DMS 273 (cell line): ENCODE results near the gene NRP1.

Source experiments
- DNase-seq: peaks from one replicate; lab custom pipeline; 2025; ENCODE audit not compliant: unreplicated experiment; lab: John Stamatoyannopoulos, UW

The NRP1 gene

DNA sequence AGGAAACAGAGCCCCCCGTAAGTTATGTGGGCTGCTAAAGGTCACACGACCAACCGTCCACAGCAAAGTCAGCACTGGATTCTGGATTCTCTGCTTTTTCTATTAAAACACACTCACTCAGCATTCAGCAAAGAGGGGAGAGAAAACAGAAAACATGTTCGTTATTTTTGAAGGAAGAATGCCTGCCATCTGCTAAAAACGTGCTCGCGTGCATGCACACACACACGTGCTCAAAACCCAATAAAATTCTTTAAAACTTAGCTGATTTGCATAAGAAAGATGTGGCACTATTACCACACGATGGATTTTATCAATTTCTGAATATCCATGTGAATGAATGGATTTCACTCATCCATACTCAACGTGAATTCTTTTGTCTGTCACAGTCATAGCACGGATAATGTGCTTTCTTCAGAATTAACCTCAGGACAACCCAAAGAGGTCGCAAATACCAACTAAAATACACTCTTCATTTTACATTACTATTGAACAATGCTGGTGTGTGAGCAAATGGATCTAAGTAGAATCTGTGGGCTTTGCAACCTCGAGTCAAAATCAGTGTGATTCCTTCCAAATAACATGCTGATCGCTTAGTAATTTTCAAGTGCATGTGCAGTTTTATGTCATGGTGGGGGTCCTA, 40.8 kb downstream of the NRP1 start:
- DNase-seq: no peak

DNA sequence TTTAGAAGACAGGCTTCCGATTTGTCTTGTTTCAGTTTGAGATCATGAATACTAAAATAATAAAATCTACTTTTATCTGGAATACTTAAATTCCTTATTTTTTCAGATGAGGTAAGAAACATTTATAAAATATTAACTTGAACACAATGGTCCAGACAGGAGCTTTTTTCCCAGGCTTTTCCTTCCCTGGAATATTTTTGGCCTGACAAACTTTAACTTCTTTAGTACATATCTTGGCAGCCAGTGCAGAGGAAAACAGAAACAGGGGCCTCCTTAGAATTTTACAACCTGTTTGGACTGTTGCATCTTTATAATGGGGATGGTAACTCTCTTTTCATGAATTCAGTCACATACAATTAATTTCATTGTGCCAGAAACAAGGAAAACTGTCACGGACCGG, 41.4 kb downstream of the NRP1 start:
- DNase-seq: no peak

GRCh38 chr10:33291053-33291592, 43.3 kb downstream of the NRP1 start:
- DNase-seq: no peak

DNA sequence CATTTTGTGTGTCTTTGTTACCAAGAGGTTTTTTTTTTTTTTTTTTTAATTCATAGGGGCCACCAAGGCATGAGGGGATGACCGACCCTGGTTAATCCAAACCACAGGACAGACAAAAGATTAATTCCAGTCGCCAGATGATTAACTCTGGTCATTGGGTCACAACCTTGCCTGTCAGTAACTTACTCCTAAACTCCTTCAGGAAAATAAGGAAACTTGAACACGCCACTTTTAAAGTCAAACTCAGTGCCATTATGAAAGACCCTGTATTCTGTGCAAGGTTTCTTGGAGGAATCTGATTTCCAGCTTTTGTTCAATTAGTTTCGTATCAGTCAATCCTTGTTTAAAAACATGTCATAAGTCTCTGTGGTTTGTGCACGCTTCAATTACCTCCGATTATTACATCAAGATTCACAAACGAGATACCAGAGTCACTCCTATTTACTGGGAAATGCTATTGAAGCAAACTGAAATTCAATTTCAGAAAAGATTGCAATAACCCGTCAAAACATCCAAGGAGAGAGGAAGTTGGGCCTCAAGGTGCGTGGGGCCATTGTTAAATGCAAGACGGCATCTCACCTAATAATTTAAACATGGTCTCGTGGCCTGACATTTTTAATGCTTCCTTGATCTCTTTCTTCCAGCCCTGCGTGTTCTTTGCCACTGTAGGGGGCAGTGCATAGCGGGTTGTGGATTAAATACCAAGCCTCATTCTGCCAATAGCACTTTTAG, 44.0 kb downstream of the NRP1 start:
- no peak for DNase-seq

DNA sequence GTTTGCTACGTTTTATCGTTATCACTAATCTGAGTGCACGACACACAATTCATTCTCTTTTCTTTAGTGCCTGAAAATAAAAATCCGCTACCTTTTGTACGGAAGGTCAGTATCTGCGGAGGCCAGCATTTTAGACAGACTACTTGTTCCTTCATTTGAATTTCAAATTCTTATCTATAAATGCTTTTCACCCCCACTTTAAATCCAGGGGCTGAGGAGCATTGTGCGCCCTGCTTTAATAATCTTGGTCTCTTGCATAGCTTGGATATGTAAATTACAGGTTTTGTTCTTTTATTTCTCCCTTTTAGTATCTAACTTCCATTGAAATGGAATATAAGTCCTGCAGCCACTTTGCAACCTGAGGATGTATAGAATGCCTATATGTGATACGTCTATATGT, 44.7 kb downstream of the NRP1 start:
- no peak for DNase-seq

DNA sequence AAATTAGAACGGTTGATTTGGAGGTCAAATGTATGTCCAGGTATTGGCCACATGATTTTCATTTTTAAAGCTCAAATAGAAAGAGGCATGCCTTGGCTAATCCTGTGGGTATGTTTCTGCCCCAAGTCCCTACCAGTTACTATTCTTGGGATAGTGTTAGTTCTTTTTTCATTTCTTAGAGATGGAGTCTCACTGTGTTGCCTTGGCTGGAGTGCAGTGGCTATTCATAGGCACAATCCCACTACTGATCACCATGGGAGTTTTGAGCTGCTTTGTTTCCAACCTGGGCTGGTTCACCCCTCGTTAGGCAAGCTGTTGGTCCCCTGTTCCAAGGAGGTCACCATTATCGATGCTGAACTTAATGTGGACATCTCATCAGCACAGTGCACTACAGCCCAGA, 46.3 kb downstream of the NRP1 start:
- no peak for DNase-seq

GRCh38 chr10:33287112-33287511, 47.4 kb downstream of the NRP1 start:
- no peak for DNase-seq

DNA sequence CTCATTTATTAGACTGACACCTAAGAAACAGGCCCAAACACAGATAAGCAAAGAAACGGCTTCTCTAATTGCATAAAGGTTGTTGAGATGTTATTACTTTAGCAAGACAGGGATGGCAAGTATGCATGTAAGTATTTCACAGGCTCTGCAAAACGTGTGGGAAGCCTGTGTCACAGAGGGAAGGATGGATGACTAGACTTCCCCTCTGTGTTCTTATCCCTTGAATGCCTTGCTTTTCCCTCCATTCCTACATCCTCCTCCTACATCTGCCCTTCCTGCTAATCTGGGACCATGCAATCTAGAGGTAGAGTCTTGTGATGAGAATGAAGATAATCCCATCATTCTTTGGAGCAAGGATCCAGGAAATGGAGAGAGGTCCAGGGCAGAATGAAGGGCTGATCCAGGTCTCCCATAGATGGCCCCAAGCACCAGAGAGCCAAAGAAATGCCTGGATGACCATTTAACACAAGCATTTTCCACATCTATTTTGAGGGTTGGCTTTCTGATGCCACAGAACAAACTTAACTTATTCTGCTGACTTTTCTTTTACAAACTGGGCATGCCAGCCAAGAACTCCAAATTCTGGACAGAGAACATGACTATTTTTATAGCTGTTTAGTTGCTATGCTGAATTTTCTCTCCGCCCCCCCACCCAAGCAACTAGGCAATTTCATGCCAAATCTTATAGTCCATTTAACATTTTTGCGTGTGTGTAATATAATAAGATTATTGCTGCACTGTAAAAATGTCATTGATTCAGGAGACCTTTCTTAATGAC, 48.1 kb downstream of the NRP1 start:
- no peak for DNase-seq

GRCh38 chr10:33284945-33285344, 49.5 kb downstream of the NRP1 start:
- no peak for DNase-seq

DNA sequence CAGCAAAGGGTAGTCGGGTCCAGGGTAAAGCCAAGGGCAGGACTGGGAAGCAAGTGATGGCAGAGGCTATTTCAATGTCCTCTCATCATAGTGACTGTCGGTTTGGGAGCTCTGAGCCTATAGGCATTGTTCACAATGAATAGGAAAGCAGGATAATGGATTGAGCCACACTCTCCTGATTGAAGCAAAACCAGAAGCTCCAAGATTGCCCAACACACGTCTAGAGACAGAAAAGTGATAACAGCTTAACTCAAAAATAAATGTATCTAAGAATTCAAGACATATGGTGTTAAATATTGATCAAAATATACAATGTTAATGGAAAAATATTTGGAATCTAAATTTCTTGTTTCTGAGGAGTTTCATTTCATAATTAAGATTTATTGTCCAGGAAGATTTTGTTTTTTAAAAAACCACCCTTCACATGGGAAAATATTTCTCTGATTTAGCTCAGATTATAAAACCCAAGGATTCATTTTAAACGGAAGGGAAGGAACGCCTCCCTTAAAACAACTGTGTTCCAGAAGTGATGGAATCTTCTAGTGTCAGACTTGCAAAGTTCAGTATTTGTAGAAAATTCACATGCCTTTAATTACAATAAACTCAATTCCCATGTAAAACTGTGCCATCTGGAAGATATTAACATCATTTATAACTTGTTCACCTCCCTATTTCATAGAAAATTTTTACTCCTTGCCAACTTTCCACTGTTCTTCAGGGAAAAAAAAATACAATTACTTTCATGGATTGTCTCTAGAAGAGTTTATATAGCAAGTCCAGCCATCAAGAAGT, 54.5 kb downstream of the NRP1 start:
- DNase-seq: no peak

DNA sequence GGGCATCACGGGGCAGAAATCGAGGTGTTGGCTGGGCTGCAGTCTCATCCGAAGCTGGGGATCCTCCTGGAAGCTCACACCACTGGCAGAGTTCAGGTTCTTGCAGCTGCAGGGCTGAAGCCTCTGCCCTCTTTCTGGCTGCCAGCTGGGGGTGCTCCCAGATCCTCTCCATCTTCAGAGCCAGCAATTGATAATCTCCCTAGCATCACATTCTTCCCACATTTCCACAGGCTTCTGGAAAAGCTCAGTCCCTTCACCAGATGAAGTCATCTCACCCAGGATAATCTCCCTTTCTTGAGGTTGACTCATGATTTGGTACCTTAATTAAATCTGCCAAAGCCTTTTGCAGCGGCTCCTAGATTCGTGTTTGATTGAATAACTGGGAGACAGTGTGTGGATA, 55.2 kb downstream of the NRP1 start:
- no peak for DNase-seq

DNA sequence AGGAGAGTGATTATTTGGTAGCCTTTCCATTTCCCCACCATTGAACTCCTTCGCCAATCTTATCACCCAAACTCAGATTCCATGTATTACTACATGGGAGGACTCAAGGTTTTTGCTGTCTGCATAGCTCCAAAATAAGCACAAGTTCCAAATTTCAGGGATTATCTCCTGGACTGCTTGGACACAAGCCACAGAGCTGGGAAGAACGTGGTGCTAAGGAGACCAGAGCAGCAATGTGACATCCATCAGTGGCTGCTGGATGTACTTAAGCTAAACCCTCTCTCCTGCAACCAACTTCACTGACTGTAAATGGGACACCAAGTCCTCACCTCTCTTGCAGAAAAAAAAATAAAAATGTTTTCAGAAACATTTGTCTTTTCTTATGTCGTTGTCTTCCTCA, 56.3 kb downstream of the NRP1 start:
- no peak for DNase-seq

DNA sequence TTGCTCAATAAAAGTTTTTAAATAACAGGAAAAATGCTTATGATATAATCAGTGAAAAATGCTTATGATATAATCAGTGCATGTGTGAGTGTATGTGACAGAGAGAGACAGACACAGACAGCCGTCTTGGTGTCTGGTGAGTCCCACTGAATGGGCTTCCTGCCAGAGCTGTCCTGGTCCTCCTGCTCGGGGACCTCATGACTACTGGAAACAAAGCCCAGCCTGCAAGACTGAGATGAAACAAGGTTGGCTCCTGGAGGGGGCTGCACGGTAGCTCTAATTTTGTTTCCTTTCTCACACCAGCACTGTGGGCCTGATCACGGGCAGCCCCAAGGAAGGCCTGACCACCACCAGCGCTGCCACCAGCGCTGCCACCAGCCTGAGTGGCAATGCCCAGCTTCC, 57.3 kb downstream of the NRP1 start:
- peak; percentile 8 for DNase-seq

DNA sequence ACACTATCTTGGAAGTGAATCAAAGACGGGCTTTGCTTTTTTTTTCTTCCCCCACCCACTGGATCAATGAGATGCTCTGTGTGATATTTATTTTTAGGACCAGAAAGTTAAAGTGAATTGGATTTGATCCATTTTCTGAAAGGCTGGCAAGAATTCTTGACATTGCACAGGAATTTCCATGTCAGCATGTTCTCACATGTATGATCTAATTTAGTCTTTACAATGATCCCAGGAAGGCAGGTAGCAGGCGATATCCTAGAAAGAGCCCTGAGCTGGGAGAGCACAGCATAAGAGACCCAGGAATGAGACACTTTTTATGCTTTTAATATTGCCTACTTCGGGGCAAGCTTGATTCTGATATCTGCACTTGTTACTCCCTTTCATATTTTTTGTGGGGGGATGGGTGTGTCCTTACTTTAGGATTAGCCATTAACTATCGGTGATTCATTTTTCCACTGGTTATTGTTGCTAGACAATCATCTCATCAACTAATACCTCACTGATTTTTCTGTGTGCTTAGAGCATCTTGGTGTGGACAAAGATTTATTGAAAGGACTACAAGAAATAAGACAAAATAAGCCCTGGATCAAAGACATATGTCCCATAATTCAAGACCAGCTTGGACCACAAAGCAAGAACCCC, 58.1 kb downstream of the NRP1 start:
- DNase-seq: no peak

GRCh38 chr10:33274096-33274785, 60.2 kb downstream of the NRP1 start:
- DNase-seq: no peak

GRCh38 chr10:33273295-33274002, 61.0 kb downstream of the NRP1 start:
- peak; percentile 87 for DNase-seq

GRCh38 chr10:33272635-33273034, 61.8 kb downstream of the NRP1 start:
- no peak for DNase-seq

- peak; percentile 4 for DNase-seq
Observed at GRCh38 chr10:33271969-33272583, 62.4 kb downstream of the NRP1 start.

DNA sequence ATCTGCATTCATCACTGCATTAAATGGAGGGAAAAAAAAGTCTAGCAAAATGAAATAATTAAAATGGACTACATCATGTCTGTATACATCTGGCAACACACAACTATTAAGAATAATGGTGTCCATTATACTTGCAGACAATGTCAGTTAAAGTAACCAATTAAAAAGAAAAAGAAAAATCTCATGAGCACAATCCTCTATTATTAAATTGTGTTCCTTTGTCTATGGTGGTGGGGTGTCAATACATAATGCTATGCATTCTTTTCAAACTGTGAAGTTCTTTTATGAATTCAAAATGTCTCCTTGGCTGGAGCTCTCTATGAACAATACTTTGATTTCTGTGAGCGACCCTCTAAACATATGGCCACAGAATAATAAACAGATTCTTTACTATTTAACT, 63.5 kb downstream of the NRP1 start:
- no peak for DNase-seq
